Trophoblast cell (in vitro differentiated cells and primary cell): ENCODE data around the gene TCF3.
A peak's percentile ranks its signal among the peaks of the same experiment; 100 is the strongest.

Experiments used
- DNase-seq, 2 donors: peaks; one replicate each; pipeline ENCODE4 v3.0.0-alpha.2; 2016
- H2AFZ ChIP-seq: 2 replicates; pipeline ENCODE4 v1.6.1; 2013; ENCODE audit warnings: low read length, moderate library complexity, mild to moderate bottlenecking; ENCODE audit not compliant: insufficient read depth, poor library complexity
- H2AK5ac ChIP-seq: 2 replicates; pipeline ENCODE4 v1.6.1; 2013; ENCODE audit warnings: mild to moderate bottlenecking, low read length
- H2BK120ac ChIP-seq: 2 replicates; pipeline ENCODE4 v1.6.1; 2013; ENCODE audit warnings: low read length, mild to moderate bottlenecking, moderate library complexity; ENCODE audit not compliant: insufficient read depth, poor library complexity
- H2BK12ac ChIP-seq: 2 replicates; pipeline ENCODE4 v1.6.1; 2013; ENCODE audit warnings: mild to moderate bottlenecking, low read length, moderate library complexity
- H2BK5ac ChIP-seq: 2 replicates; pipeline ENCODE4 v1.6.1; 2013; ENCODE audit warnings: low read length, low read depth, moderate library complexity, mild to moderate bottlenecking; ENCODE audit not compliant: poor library complexity
- H3K14ac ChIP-seq: 2 replicates; pipeline ENCODE4 v1.6.1; 2013; ENCODE audit warnings: mild to moderate bottlenecking, low read length
- H3K18ac ChIP-seq: 2 replicates; pipeline ENCODE4 v1.6.1; 2013; ENCODE audit warnings: mild to moderate bottlenecking, low read length
- H3K23ac ChIP-seq: 2 replicates; pipeline ENCODE4 v1.6.1; 2013; ENCODE audit warnings: low read length
- H3K27ac ChIP-seq: 2 replicates; pipeline ENCODE4 v1.5.1; 2013; ENCODE audit warnings: low read depth, mild to moderate bottlenecking, inconsistent platforms, low read length, moderate library complexity
- H3K27me3 ChIP-seq: 2 replicates; pipeline ENCODE4 v1.6.1; 2013; ENCODE audit warnings: inconsistent platforms, mild to moderate bottlenecking, low read length, moderate library complexity; ENCODE audit not compliant: insufficient read depth
- H3K36me3 ChIP-seq, 2 experiments: 1 replicate in 1 of 2; 2 replicates in 1 of 2; pipeline ENCODE4 v1.6.1; 2013; ENCODE audit warnings: low read length in 2 of 2, mild to moderate bottlenecking in 2 of 2, moderate library complexity in 1 of 2; ENCODE audit not compliant: insufficient read depth in 2 of 2, control insufficient read depth in 1 of 2
- H3K4ac ChIP-seq: 2 replicates; pipeline ENCODE4 v1.6.1; 2013; ENCODE audit warnings: low read depth, mild to moderate bottlenecking, low read length, moderate library complexity
- H3K4me1 ChIP-seq, 2 experiments: 1 replicate in 1 of 2; 2 replicates in 1 of 2; pipeline ENCODE4 v1.6.1; 2013; ENCODE audit warnings: low read length in 2 of 2, mild to moderate bottlenecking in 2 of 2, moderate library complexity in 1 of 2; ENCODE audit not compliant: insufficient read depth in 2 of 2, control insufficient read depth in 1 of 2
- H3K4me2 ChIP-seq: 2 replicates; pipeline ENCODE4 v1.6.1; 2013; ENCODE audit warnings: inconsistent platforms, mild to moderate bottlenecking, low read length, moderate library complexity
- H3K4me3 ChIP-seq: 2 replicates; pipeline ENCODE4 v1.5.1; 2013; ENCODE audit warnings: mild to moderate bottlenecking, low read depth, low read length, inconsistent platforms
- H3K79me1 ChIP-seq: one replicate; pipeline ENCODE4 v1.6.1; 2013; ENCODE audit warnings: low read length
- H3K79me2 ChIP-seq: 2 replicates; pipeline ENCODE4 v1.6.1; 2013; ENCODE audit warnings: low read length, mild to moderate bottlenecking; ENCODE audit not compliant: control insufficient read depth, insufficient read depth, poor library complexity
- H3K9ac ChIP-seq: 2 replicates; pipeline ENCODE4 v1.6.1; 2013; ENCODE audit warnings: mild to moderate bottlenecking, low read length
- H3K9me3 ChIP-seq: 2 replicates; pipeline ENCODE4 v1.6.1; 2013; ENCODE audit warnings: low read depth, mild to moderate bottlenecking, control low read depth, inconsistent platforms, low read length; ENCODE audit not compliant: insufficient read depth
- H4K12ac ChIP-seq: 2 replicates; pipeline ENCODE4 v1.6.1; 2013; ENCODE audit warnings: low read depth, mild to moderate bottlenecking, low read length, moderate library complexity
- H4K8ac ChIP-seq: 2 replicates; pipeline ENCODE4 v1.6.1; 2013; ENCODE audit warnings: low read depth, mild to moderate bottlenecking, low read length, moderate library complexity
- H4K91ac ChIP-seq: one replicate; pipeline ENCODE4 v1.6.1; 2013; ENCODE audit warnings: low read depth, mild to moderate bottlenecking, low read length, moderate library complexity
- WGBS: extraction: QIAGEN DNeasy Blood & Tissue Kit; methylation state at CpG from one replicate; pipeline ENCODE4 v1.1.7; 2013; ENCODE audit warnings: missing lambda C conversion rate; ENCODE audit not compliant: insufficient read length, insufficient coverage; ENCODE audit errors: extremely low coverage; 5-methylcytosine and 5-hydroxymethylcytosine counted together

TCF3 gene

DNA sequence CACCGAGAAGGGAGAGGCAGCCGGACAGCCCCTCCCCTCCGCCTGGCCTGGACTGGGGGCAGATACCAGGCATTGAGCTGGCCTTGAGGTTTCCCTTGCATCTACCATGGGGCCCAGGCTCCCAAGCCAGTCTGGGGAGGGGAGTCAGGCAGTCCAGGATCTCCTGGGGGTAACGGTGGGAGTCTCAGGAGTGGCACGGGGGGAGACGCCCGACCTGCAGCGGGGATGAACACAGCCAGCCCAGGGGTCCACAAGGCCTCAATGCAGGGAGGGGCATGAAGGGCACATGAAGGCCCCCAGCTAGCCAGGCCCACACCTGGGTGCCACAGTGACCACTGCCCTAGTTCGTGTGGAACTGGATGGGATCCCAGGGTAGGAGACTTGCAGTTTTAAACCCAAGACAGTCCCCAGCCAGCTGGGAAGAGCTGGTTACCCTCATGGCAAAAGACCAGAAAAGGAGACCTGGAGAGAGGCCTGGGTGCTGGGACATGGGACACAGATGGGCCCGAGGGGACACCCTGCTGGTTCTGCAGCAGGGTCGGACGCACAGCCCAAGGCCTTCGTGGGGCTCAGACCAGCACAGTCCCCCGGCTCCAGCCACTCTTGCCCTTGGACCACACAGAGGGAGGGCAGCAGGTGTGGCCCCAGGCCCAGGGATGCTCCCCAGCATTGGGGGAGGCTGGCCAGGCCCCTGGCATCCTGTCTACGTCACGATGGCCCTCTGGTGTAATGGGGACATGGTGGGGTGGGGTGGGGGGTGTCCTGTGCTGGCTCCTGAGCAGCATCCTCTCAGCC, 42.5 kb downstream of the TCF3 start:
- Histone ChIP-seq H3K4me3 (no peak overlapping the region), H3K4me1 (peaks cover 8 to 9% of the 10 kb centered on the region in 2 experiments), H2AK5ac (no peak overlapping the region), H2BK120ac (no peak overlapping the region), H3K27me3 (no peaks in the 10 kb centered on the region), H3K9me3 (peaks cover 2% of the 10 kb centered on the region), H3K14ac (no peak overlapping the region), H2BK12ac (no peak overlapping the region), H3K18ac (no peak overlapping the region), H3K9ac (no peak overlapping the region), H4K8ac (peak overlapping the region; percentile 13), H3K23ac (no peak overlapping the region), H2AFZ (no peak overlapping the region), H3K4ac (no peak overlapping the region), H3K79me1 (peaks cover 12% of the 10 kb centered on the region), H2BK5ac (no peak overlapping the region), H3K4me2 (no peak overlapping the region), H3K36me3 (peaks cover 55% of the 10 kb centered on the region in 2 experiments), H3K27ac (no peak overlapping the region), H4K91ac (no peak overlapping the region), H4K12ac (no peak overlapping the region), H3K79me2 (peaks cover 7% of the 10 kb centered on the region)
- no CpG with 5 or more reads among the region's 16 CpGs for WGBS
- no peak for DNase-seq

- Histone ChIP-seq H2BK12ac (no peak overlapping the region), H2AK5ac (no peak overlapping the region), H4K12ac (no peak overlapping the region), H4K91ac (no peak overlapping the region), H3K79me1 (peaks cover 13% of the 10 kb centered on the region), H2BK5ac (no peak overlapping the region), H3K4me2 (no peak overlapping the region), H3K4ac (no peak overlapping the region), H3K79me2 (peaks cover 11% of the 10 kb centered on the region), H3K18ac (no peak overlapping the region), H2BK120ac (no peak overlapping the region), H3K4me3 (no peak overlapping the region), H3K27ac (no peak overlapping the region), H3K9me3 (peaks cover 2% of the 10 kb centered on the region), H3K36me3 (peaks cover 47% of the 10 kb centered on the region in 2 experiments), H3K27me3 (no peaks in the 10 kb centered on the region), H3K14ac (no peak overlapping the region), H3K9ac (no peak overlapping the region), H3K23ac (no peak overlapping the region), H2AFZ (no peak overlapping the region), H4K8ac (no peak overlapping the region), H3K4me1 (peaks cover 11 to 12% of the 10 kb centered on the region in 2 experiments)
- WGBS: no CpG with 5 or more reads among the region's 10 CpGs
- peak in 1 of 2 donors; percentile 41 for DNase-seq
These were observed 43.4 kb downstream of the TCF3 start for GRCh38 chr19:1609103-1609396.

DNA sequence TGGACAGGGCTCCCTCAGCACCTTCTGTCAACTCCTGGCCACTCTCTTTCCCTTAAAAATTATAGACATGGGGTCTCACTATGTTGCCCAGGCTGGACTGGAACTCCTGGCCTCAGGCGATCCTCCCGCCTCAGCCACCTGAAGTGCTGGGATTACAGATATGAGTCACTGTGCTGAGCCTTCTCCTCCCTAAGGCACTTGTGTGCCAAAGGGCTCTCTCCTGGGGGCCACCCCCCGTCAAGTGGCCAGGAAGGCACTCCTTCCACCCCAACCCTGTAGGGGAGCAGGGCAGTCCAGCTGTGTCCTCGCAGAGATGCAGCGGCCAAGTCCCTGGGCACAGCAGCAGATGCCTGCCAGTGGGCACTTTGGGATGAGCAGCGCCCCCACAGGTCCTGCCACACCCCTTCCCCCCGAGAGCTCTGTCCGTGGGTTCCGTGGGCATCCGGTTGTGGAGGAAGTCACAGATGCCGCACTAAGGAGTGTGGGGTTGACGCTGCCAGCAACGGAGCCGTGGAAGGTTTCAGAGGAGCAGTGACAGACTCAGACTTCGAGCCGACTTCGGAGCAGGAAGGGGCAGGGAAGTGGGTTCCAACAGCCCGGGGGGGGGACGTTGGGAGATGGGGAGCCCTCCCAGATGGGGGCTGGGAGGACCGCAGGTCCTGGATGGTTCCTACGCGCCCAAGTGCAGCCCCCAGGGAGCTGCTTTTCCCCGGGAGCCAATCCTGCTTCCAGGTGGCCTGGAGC, 43.9 kb downstream of the TCF3 start:
- no peak overlapping the region for H3K27ac ChIP-seq
- no peak overlapping the region for H3K18ac ChIP-seq
- WGBS: no CpG with 5 or more reads among the region's 23 CpGs
- H2AK5ac ChIP-seq: no peak overlapping the region
- no peak overlapping the region for H4K91ac ChIP-seq
- H2BK12ac ChIP-seq: no peak overlapping the region
- no peak overlapping the region for H3K23ac ChIP-seq
- peaks cover 13% of the 10 kb centered on the region for H3K79me1 ChIP-seq
- H3K4me2 ChIP-seq: no peak overlapping the region
- no peak overlapping the region for H2BK5ac ChIP-seq
- H3K79me2 ChIP-seq: peaks cover 11% of the 10 kb centered on the region
- H3K36me3 ChIP-seq: peaks cover 41 to 42% of the 10 kb centered on the region in 2 experiments
- peaks cover 11 to 12% of the 10 kb centered on the region in 2 experiments for H3K4me1 ChIP-seq
- no peak overlapping the region for H2AFZ ChIP-seq
- no peak overlapping the region for H4K8ac ChIP-seq
- no peak overlapping the region for H3K14ac ChIP-seq
- no peak overlapping the region for H4K12ac ChIP-seq
- no peak overlapping the region for H3K4ac ChIP-seq
- peaks cover 2% of the 10 kb centered on the region for H3K9me3 ChIP-seq
- no peak overlapping the region for H2BK120ac ChIP-seq
- H3K27me3 ChIP-seq: no peaks in the 10 kb centered on the region
- H3K9ac ChIP-seq: no peak overlapping the region
- peak overlapping the region; percentile 23 for H3K4me3 ChIP-seq
- peak; percentile 88 to 89 for DNase-seq

DNA sequence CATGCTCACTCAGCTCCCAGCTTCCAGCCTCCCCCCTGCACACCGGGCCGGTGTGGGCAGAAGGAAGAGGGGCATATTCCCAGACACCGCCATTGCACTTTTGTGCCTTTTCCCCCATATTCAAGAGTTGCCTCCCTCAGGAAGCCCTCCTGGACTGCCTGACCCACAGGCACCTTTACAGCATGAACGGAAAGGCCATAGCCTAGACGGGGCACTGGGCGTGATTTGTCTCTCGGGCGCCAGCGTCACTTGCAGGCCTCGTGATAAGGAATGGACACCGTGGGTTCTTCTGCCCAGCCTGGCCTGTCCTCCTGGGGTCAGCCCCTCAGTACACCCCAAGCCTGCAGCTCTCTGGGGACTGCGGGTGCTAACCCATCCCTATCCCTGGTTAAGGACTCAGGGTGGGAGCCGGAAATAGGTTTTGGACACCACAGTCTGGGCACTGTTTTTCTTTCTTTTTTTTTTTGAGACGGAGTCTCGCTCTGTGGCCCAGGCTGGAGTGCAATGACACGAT, 46.2 kb downstream of the TCF3 start:
- whole genome bisulfite sequencing: no CpG with 5 or more reads among the region's 16 CpGs
- Histone ChIP-seq H3K18ac (no peak overlapping the region), H3K23ac (no peak overlapping the region), H3K9me3 (no peaks in the 10 kb centered on the region), H2AK5ac (peak overlapping the region; percentile 85), H2BK12ac (no peak overlapping the region), H4K91ac (peak overlapping the region; percentile 16), H3K9ac (no peak overlapping the region), H3K27ac (peak overlapping the region; percentile 72), H3K4me3 (no peak overlapping the region), H3K79me1 (peaks cover 13% of the 10 kb centered on the region), H3K4me2 (peak overlapping the region; percentile 75), H4K12ac (peak overlapping the region; percentile 2), H2AFZ (peak overlapping the region; percentile 41), H4K8ac (peak overlapping the region; percentile 74), H3K27me3 (no peaks in the 10 kb centered on the region), H3K4me1 (peaks cover 11 to 12% of the 10 kb centered on the region in 2 experiments), H2BK5ac (peak overlapping the region; percentile 29), H3K36me3 (peaks cover 21 to 23% of the 10 kb centered on the region in 2 experiments), H3K4ac (peak overlapping the region; percentile 28), H3K79me2 (peaks cover 11% of the 10 kb centered on the region), H2BK120ac (no peak overlapping the region), H3K14ac (peak overlapping the region; percentile 61)
- DNase-seq: no peak
